MCF 10A (cell line): ENCODE data around the gene DIAPH3. TPM values are rescaled to one million over a fixed set of nuclear protein-coding genes. Genes with fewer than 3 reads are reported as not detected.
A peak's percentile ranks its signal among the peaks of the same experiment; 100 is the strongest.

ENCODE experiments used
- BruUV-seq: library from RNA; stranded (reverse); fragments of 400-500 nt; replicated peaks from 2 replicates; lab custom pipeline; 2021; lab: Mats Ljungman, UMichigan
- CTCF ChIA-PET: fragments of 300-600 bp; sonication (Branson Sonifier 250); formaldehyde crosslinking; extraction: SDS; loops from one replicate; lab custom pipeline; 2021; ENCODE audit warnings: antibody characterized with exemption, inconsistent platforms; lab: Yijun Ruan, JAX
- POLR2A ChIA-PET: fragments of 300-600, 350-650 bp; sonication (Branson Sonifier 250); formaldehyde crosslinking; extraction: SDS; loops from one replicate; lab custom pipeline; 2020; ENCODE audit warnings: antibody characterized with exemption, inconsistent platforms; lab: Yijun Ruan, JAX
- DNase-seq: peaks from one replicate; pipeline ENCODE4 v3.0.0-alpha.2; 2018; ENCODE audit not compliant: unreplicated experiment
- H3K27ac Mint-ChIP-seq: one replicate; pipeline ENCODE4 v1.8.0; 2022; ENCODE audit warnings: mild to moderate bottlenecking, low read depth, mixed read lengths; ENCODE audit not compliant: unreplicated experiment
- H3K27me3 Mint-ChIP-seq: one replicate; pipeline ENCODE4 v1.8.0; 2022; ENCODE audit warnings: mixed read lengths; ENCODE audit not compliant: insufficient read depth, unreplicated experiment
- H3K36me3 Mint-ChIP-seq: one replicate; pipeline ENCODE4 v1.8.0; 2022; ENCODE audit warnings: mild to moderate bottlenecking, moderate library complexity, mixed read lengths; ENCODE audit not compliant: insufficient read depth, unreplicated experiment
- H3K4me1 Mint-ChIP-seq: one replicate; pipeline ENCODE4 v1.8.0; 2022; ENCODE audit warnings: mixed read lengths; ENCODE audit not compliant: insufficient read depth, unreplicated experiment
- H3K4me3 Mint-ChIP-seq: one replicate; pipeline ENCODE4 v1.8.0; 2022; ENCODE audit warnings: mild to moderate bottlenecking, moderate library complexity, mixed read lengths; ENCODE audit not compliant: unreplicated experiment
- H3K9me3 Mint-ChIP-seq: one replicate; pipeline ENCODE4 v1.8.0; 2022; ENCODE audit warnings: mixed read lengths; ENCODE audit not compliant: unreplicated experiment
- CTCF ChIP-seq: fragments of 200-600 bp; IDR thresholded peaks from one replicate; pipeline ENCODE4 v1.8.0; 2022; ENCODE audit warnings: antibody characterized with exemption, mild to moderate bottlenecking; ENCODE audit not compliant: unreplicated experiment
- intact Hi-C: fragments of 100-400 bp; cut with micrococcal nuclease; formaldehyde crosslinking; loops from 2 replicates; pipeline ENCODE4 v1.14.1; 2022
- total RNA-seq: library from RNA; stranded (reverse); gene quantifications from 2 replicates; pipeline ENCODE4 v1.2.3, GENCODE V29; 2022

Gene DIAPH3
- total RNA-seq, 1 experiment from 2014 or later = 34.7 TPM

- H3K4me3 Mint-ChIP-seq = no peak overlapping the region
- H3K4me1 Mint-ChIP-seq = peaks cover 5% of the 10 kb centered on the region
- intact Hi-C loops = no loop called here
- ChIA-PET CTCF (interaction anchor here (0.6 to 0.9 kb wide), 2 partner anchors 11 to 159 kb away, joined by 3 to 4 read pairs; no protein-coding TSS in a partner anchor), POLR2A (interaction anchor here (1.0 to 1.5 kb wide), 2 partner anchors 19 to 103 kb away, joined by 3 read pairs; no protein-coding TSS in a partner anchor)
- peak overlapping the region; percentile 22 for H3K27ac Mint-ChIP-seq
- peaks cover 19% of the 10 kb centered on the region for H3K9me3 Mint-ChIP-seq
- no TSS peak for BruUV-seq
- H3K27me3 Mint-ChIP-seq = no peaks in the 10 kb centered on the region
- H3K36me3 Mint-ChIP-seq = peaks cover 9% of the 10 kb centered on the region
- DNase-seq = no peak
- TF ChIP-seq CTCF = no peak
Observed at GRCh38 chr13:60118696-60119400, 44.9 kb downstream of the DIAPH3 start.

GRCh38 chr13:60114499-60115028 lies 49.2 kb downstream of the DIAPH3 start:
- BruUV-seq = no TSS peak
- H3K27ac Mint-ChIP-seq = no peak overlapping the region
- H3K27me3 Mint-ChIP-seq = no peaks in the 10 kb centered on the region
- peaks cover 6% of the 10 kb centered on the region for H3K36me3 Mint-ChIP-seq
- H3K4me1 Mint-ChIP-seq = peaks cover 5% of the 10 kb centered on the region
- peaks cover 26% of the 10 kb centered on the region for H3K9me3 Mint-ChIP-seq
- H3K4me3 Mint-ChIP-seq = no peak overlapping the region
- no peak for DNase-seq
- CTCF ChIA-PET = interaction anchor here (0.6 to 0.7 kb wide), 2 partner anchors 17 to 207 kb away, joined by 3 to 5 read pairs; no protein-coding TSS in a partner anchor
- intact Hi-C loops = no loop called here
- no peak for TF ChIP-seq CTCF
- POLR2A ChIA-PET = no interaction called here

- peaks cover 6% of the 10 kb centered on the region for H3K36me3 Mint-ChIP-seq
- no peak for DNase-seq
- no peaks in the 10 kb centered on the region for H3K27me3 Mint-ChIP-seq
- no peaks in the 10 kb centered on the region for H3K4me1 Mint-ChIP-seq
- no peak for TF ChIP-seq CTCF
- BruUV-seq = no TSS peak
- ChIA-PET CTCF (interaction anchor here (0.8 to 1.4 kb wide), 3 partner anchors 11 to 21 kb away, joined by 3 read pairs; no protein-coding TSS in a partner anchor), POLR2A (interaction anchor here (0.6 to 1.0 kb wide), 2 partner anchors 13 to 65 kb away, joined by 3 read pairs; no protein-coding TSS in a partner anchor)
- intact Hi-C loops = no loop called here
- H3K4me3 Mint-ChIP-seq = no peak overlapping the region
- H3K9me3 Mint-ChIP-seq = peaks cover 18% of the 10 kb centered on the region
- no peak overlapping the region for H3K27ac Mint-ChIP-seq
Observed at GRCh38 chr13:60112771-60113170, 51.0 kb downstream of the DIAPH3 start.

DNA sequence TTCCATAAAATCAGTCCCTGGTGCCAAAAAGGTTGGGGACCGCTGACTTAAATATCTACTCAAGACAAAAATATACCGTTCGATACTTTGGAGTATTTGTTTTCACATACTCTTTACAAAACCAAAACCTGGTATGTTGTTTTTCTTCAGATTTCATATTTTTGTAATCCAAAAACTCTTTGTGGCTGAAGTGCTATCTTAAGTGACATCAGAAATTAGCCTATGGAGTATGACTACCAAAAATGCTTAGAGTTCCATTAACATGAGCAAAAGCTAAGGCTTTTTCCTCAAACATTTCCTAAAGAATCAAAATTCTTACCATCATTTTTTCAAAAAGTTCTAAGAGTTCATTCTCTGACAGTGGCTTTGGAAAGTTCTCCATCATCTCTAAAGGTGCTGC lies 52.0 kb downstream of the DIAPH3 start:
- Mint-ChIP-seq H3K9me3 (peaks cover 18% of the 10 kb centered on the region), H3K27me3 (no peaks in the 10 kb centered on the region), H3K36me3 (peaks cover 6% of the 10 kb centered on the region), H3K27ac (no peak overlapping the region), H3K4me1 (peaks cover 7% of the 10 kb centered on the region), H3K4me3 (no peak overlapping the region)
- ChIA-PET CTCF (interaction anchor here (0.8 to 1.4 kb wide), 2 partner anchors 17 to 20 kb away, joined by 3 read pairs; no protein-coding TSS in a partner anchor), POLR2A (interaction anchor here (1.0 kb wide), 1 partner anchor 12 kb away, joined by 3 read pairs; no protein-coding TSS in a partner anchor)
- no TSS peak for BruUV-seq
- TF ChIP-seq CTCF = no peak
- intact Hi-C loops = no loop called here
- DNase-seq = no peak
